GM10266 (cell line): ENCODE measurements around the gene COX15.

Experiments
- DNase-seq: peaks from one replicate; pipeline ENCODE4 v3.0.0; 2012; ENCODE audit errors: extremely low spot score
- CTCF ChIP-seq: IDR thresholded peaks from 2 replicates; pipeline ENCODE4 v1.5.1; 2012; ENCODE audit warnings: mild to moderate bottlenecking, low read depth; ENCODE audit not compliant: control insufficient read depth, insufficient read depth; ENCODE audit errors: missing control alignments

Gene COX15

GRCh38 chr10:99714446-99714845 lies 17.5 kb downstream of the COX15 start:
- TF ChIP-seq CTCF = no peak
- DNase-seq = no peak

GRCh38 chr10:99711129-99711719 lies 20.7 kb downstream of the COX15 start:
- DNase-seq = peak; percentile 35
- TF ChIP-seq CTCF = peak; percentile 72

DNA sequence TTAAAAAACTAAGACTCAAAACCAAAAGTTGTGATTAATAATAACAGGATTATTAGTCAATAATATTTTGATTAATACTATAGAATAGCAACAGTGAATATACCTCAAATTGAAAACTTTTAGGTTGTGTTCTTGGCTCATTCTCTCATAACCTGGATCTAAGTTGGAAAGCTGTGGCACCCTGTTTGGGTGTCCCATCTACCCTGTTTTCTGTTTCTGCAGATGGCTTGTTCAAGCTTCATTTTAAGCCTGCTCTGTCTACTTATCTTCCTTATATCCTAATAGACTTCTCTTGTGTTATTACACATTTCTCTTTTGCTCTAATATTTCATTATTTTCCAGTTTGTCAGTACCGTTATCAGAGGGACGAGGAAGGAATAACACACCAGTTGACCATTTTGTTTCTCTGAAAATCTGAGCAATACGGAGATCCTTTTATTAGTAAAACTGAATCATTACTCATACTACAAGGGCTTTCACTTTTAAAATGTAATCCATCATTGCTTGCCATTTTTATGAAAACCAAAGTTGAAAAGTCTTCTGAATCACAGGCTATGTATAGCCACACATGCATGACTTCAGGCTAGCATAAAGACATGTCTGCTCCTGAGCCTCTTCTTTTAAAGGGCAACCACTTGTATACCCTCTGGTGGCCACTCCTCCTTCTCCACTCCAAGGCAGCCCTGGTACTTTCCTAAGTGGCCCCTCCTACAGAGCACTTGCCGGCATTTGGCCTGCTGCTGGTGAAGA lies 22.3 kb downstream of the COX15 start:
- peak; percentile 44 for DNase-seq
- peak; percentile 3 for TF ChIP-seq CTCF

- no peak for TF ChIP-seq CTCF
- no peak for DNase-seq
Measured at GRCh38 chr10:99708428-99709012, 23.4 kb downstream of the COX15 start.

GRCh38 chr10:99700649-99701048 lies 31.3 kb downstream of the COX15 start:
- no peak for DNase-seq
- TF ChIP-seq CTCF = no peak

DNA sequence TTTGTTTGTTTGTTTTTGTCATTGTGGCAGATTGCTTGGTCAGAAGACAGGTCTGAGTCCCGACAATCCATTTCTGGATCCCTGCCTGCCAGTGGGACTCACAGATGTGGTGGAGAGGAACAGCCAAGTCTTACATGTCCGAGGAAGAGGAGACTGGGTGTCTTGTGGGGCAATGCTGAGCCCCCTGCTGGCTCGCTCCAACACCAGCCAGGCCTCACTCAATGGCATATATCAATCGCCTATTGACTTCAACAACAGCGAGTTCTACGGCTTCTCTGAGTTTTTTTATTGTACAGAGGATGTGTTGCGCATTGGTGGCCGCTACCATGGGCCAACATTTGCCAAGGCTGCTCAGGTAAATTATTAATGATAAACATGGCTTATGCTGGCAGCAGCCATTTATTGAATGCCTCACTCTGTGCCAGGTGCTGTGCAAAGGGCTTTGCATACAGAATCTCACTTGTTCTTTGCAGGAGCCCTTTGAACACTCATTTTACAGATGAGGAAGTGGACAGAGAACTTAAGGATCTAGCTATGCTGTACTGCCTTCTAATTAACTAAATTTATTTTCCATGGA lies 33.3 kb downstream of the COX15 start:
- DNase-seq = no peak
- TF ChIP-seq CTCF = no peak
